Occipital lobe (tissue), 2 donors: ENCODE data around the gene PI4K2B. TPM values are rescaled to one million over a fixed set of nuclear protein-coding genes. Genes with fewer than 3 reads are reported as not detected.
"Not testable (repeated sequence)": the region's sequence is repeated elsewhere in the genome, so short reads cannot be mapped to it uniquely, and the experiment has no call there.

Experiments used
- DNase-seq: peaks from one replicate; lab custom pipeline; 2025; lab: John Stamatoyannopoulos, UW
- total RNA-seq: library from RNA; depleted of rRNA; stranded (reverse); fragments of >200 nt; gene quantifications from one replicate; pipeline ENCODE4 v1.2.3, GENCODE V29; 2014

Gene PI4K2B
- total RNA-seq, 1 donor from 2014 or later: 8.7 TPM

- not testable (repeated sequence) for DNase-seq
Measured at GRCh38 chr4:25242195-25242594, 8.4 kb downstream of the PI4K2B start.

GRCh38 chr4:25245181-25245580 is 11.3 kb downstream of the PI4K2B start:
- DNase-seq: no peak

- no peak for DNase-seq
Measured at GRCh38 chr4:25246680-25247611, 13.1 kb downstream of the PI4K2B start.

GRCh38 chr4:25248875-25249274 is 15.0 kb downstream of the PI4K2B start:
- not testable (repeated sequence) for DNase-seq

GRCh38 chr4:25249494-25249893 is 15.7 kb downstream of the PI4K2B start:
- not testable (repeated sequence) for DNase-seq

GRCh38 chr4:25252230-25253070 is 18.6 kb downstream of the PI4K2B start:
- DNase-seq: no peak

GRCh38 chr4:25253071-25253445 is 19.2 kb downstream of the PI4K2B start:
- no peak for DNase-seq

GRCh38 chr4:25253786-25254185 is 20.0 kb downstream of the PI4K2B start:
- DNase-seq: not testable (repeated sequence)

GRCh38 chr4:25258980-25259578 is 25.2 kb downstream of the PI4K2B start:
- no peak for DNase-seq

GRCh38 chr4:25271866-25272265 is 38.0 kb downstream of the PI4K2B start:
- no peak for DNase-seq

GRCh38 chr4:25280210-25280609 is 46.4 kb downstream of the PI4K2B start:
- DNase-seq: no peak

- no peak for DNase-seq
Measured at GRCh38 chr4:25283948-25284347, 50.1 kb downstream of the PI4K2B start.

GRCh38 chr4:25284466-25284865 is 50.6 kb downstream of the PI4K2B start:
- no peak for DNase-seq

- no peak for DNase-seq
Measured at GRCh38 chr4:25290490-25291067, 56.7 kb downstream of the PI4K2B start.

- no peak for DNase-seq
Measured at GRCh38 chr4:25291158-25291733, 57.4 kb downstream of the PI4K2B start.

- no peak for DNase-seq
Measured at GRCh38 chr4:25297528-25298242, 63.9 kb downstream of the PI4K2B start.

- DNase-seq: no peak
Measured at GRCh38 chr4:25299476-25300203, 65.8 kb downstream of the PI4K2B start.

GRCh38 chr4:25301471-25301870 is 67.6 kb downstream of the PI4K2B start:
- no peak for DNase-seq

GRCh38 chr4:25302626-25303025 is 68.8 kb downstream of the PI4K2B start:
- DNase-seq: no peak

- DNase-seq: no peak
Measured at GRCh38 chr4:25303578-25303977, 69.7 kb downstream of the PI4K2B start.
